ENCODE results near the gene GPR183.

GPR183 gene, protein sequence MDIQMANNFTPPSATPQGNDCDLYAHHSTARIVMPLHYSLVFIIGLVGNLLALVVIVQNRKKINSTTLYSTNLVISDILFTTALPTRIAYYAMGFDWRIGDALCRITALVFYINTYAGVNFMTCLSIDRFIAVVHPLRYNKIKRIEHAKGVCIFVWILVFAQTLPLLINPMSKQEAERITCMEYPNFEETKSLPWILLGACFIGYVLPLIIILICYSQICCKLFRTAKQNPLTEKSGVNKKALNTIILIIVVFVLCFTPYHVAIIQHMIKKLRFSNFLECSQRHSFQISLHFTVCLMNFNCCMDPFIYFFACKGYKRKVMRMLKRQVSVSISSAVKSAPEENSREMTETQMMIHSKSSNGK

DNA sequence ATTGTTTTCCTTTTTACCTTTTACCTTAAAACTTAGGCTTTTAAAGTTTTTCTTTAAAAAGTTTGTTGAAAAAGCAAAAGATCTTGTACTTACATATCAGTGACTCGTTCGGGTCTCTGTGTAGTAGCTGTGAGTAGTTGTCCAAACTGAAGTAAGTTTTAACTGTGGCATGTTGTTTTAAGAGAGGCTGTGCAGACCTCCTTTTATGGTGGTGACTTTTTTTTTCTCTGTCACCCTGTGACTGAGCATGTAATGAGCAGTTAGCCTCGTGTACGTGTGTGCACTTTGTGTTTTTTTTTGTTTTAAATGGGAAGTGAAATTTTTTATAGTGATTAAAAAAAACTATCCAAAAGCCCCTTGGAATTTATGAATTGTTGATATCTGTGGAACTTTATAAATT lies at the start of gene GPR183:
TSS of gene GPR183 (minus strand) at position 153 of the 400 bp plus-strand sequence. CDS start 11,254 bp downstream, outside the sequence.
- no peak for DNase-seq

DNA sequence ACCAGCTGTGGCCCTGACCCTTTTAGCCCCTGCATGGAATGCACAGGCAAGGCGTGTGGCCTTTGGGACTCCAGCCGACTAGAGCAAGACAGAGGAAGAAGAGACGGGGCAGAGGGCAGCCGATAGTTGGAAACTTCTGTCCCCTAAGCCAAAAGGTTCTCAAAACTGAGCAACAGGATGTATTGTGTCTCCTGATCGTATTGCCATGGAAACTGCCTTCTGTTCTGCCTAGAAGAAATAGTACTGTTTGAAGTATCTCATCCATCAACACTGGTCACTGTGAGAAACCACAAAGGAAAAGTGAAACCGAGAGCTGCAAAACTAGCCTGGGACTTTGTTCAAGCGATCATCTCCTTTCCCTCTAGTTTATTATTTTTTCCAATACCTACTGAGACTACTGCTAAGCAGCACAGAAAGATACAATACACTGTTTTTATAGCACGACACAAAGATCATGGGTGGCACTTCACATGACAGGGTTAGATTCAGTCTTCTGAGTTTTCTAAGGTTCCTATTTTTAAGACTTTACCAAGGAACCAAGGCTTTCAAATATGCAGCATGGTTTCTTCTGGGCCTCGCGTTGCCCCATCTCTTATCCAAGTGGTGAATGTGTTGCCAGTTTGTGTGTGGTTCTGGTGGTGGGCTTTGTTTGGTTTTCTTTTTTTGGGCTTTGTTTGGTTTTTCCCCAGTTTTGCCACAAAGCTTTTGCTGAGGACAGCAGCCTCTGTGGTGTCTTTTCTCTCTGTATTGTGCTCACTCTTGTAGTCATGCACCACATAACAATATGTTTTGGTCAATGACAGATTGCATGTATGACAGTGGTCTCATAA lies 49.3 kb upstream of the GPR183 start:
- no peak for DNase-seq

DNA sequence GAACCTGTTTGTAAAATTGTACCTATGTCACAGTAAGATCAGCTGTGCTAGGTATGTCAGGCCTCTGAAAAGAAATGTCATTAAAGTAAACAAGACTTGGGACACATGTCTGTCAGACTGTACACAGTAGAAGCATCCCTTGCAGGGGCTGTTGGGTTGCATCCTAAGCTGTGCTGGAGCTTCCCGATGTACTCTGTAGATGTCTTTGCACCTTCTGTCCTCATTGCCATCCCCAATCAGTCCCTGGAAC lies 48.7 kb upstream of the GPR183 start:
- no peak for DNase-seq

DNA sequence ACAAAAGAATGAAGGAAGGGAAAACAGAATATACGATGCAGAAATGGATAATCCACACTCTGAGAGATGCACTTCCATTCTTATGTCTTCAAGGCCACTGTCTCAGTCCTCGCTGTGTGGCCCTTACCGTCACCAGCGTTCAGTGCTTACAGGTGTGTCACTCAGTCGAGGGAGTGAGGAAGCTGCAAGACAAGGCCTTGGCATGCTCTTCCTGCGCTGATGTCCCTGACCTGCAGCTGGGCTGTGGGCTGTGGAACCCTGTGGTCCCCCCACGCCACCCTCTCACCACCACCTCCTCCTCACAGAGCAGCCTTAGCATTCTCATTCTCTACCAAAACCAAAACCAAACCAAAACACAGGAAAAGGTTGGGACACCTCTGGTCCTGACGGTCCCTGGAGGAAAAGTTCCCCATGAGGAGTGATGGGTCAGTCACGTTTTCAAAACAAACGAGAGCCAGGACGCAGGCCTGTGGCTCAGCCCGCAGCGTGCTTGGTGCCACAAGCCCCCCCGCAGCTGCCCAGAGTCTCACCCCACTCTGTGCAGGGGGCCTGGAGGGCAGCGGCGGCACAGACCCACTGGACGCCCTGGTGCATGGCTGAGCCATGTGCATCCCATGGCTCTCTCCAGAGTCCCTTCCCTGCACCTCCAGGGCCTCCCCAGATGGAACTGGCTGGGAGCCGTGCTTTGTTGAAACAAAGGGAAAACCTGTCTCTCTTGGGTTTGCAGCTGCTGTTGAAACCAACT lies 48.2 kb upstream of the GPR183 start:
- DNase-seq, result no peak

DNA sequence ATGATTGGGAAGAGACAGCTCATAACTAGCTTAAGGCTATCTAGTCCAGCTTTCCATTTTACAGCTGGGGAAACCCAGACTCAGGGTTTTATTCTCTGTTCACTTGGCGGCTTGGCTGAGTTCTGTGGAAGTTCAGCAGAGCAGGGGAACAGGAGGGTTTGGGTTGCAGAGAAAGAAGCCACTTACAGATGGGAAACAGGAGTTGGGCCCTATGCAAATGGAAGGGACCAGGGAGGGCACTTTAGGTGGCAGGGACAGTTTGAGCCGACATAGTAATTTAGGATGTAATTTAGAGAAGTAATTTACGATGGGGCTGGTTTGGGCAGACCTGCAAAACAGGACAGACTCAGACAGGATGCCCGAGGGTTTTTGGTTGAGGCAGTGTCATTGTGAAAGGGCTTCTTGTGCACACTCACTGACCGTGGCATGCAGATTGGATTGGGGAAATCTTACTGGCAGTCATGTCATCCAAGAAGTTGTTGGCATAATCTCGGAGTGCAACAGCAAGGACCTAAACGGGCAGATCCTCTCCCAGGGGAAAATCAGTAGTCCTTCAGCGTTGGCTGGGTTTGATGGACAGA lies 47.3 kb upstream of the GPR183 start:
- DNase-seq, result no peak

DNA sequence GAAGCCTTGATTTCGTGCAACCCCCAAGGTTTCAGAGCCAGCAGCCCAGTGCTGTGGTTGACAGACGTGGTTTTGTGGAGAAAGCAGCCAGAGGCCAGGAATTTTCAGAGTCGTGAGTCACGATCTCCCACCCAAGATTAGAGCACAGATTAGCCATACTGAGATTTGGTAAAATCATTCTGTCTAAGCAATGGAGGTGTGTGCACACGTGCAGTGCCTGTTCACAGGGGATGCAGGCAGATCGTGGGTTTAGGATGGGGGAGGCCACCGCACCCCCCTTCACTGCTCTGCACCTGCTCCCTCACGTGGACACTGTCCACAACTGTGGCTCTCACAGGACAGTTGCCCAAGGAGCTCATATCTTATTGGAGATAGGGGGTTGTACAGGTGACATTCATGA lies 46.6 kb upstream of the GPR183 start:
- DNase-seq, result no peak

DNA sequence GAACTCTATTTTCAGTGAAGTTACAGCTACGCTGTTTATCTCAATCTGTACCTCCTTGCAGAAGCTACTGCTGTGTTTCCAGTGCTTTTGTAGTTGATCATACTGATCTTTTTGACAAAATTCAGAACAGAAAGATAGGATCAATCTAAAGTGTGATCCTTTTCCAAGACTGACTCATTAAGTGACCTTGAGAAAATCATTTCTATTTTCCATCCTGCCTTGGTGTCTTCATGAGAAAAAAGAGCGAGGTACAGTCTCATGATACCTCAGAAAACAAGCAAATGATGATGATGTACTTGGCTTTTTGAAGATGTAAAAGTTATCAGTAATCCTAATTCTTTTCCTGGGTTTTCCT lies 46.0 kb upstream of the GPR183 start:
- DNase-seq, result no peak

DNA sequence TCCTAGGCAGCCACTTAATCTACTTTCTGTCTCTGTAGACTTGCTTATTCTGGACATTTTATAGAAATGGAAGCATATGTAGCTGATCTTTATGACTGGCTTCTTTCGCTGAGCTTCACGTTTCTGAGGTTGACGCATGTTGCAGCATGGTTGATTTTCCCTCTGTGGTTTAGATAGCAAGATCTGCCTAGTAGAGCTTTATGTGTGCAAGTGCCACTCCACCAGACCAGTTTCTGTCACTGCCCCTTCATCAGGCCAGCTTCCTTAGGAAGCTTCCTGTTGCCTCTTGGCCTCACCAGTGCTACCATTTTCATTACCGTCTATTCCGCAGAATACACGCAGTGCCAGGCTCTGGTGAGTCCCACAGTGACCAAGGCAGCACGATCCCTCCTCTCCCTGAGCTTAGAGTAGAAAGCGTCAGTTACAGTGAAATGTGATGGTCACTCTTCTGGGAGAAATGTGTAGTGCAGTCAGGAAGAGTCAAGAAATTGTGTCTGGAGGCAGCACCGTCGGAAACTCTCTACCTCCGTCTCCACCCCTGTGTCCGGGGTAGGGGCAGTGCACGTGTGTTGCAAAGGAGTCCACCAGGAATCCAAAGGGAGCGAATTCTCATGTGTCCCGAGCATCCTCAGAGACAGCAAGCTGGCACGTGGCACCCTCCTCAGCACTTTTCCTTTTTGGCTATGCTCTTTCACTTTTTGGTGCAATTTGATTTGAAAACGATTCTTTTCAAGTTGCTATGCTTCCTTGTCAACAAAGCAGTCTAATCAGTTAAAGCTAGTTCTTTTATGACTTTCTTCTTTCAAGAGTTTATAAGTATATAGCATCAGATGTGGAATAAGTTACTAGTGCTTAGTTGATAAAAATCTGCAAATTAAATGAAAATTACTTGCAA lies 45.4 kb upstream of the GPR183 start:
- no peak for DNase-seq

DNA sequence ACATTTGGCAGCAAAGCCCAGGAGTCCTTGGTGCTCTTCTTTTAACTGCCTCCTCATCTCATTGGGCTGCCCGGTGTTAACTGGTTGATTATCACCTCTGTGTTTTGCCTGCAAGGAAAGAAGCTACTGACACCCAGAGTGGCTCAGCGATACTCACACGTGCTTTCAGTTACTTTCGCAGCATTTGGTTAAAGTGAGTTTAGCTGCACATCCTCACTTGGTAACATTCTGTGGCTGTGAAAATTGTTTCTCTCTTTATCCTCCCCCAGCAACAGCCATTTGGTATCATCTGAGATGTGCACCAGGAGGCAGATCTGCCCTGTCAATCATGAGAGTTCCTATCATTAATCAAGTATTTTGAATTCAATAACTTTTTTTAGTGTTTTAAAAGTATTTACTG lies 44.6 kb upstream of the GPR183 start:
- no peak for DNase-seq

DNA sequence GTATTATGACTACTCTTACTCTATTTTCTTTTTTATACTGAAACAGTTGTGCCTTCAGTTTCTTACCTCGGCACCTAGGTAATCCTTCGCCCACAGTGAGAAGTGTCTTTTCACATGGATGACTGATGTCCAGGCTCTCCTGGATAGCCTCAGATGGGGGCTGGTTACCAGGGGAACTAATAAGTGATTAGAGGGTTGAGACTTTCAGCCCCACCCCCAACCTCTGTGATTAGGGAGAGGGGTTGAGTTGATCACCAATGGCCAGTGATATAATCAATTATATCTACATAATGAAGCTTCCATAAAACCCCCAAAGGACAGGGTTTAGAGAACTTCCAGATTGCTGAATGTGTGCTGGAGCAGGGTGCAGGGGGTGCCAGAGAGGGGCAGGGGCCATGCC lies 43.0 kb upstream of the GPR183 start:
- peak; percentile 34 for DNase-seq

DNA sequence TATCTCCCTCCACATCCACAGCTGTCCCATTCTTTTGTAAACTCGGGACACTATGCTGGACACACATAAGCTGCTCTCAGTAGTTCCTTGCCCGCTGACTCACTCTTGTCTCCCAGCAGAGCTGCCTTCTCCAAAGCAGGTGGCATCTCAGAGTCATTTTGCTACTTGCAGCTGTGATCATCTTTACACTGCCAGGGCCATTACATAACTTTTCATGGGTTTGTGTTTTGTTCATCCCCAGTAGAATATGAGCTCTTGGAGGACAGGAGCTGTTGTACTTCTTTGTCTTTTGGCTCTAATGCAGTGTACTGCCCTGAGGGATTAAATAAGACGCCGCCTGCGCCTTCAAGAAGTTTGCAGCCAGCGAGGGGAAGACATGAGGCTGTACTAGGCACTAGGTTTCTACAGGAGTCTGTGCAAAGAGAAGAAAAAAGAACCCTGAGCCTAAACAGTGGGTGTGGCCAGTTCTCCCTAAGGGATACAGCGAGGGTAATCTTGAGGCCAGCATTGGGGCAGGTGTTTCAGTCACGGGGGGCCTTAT lies 40.8 kb upstream of the GPR183 start:
- DNase-seq, result no peak

DNA sequence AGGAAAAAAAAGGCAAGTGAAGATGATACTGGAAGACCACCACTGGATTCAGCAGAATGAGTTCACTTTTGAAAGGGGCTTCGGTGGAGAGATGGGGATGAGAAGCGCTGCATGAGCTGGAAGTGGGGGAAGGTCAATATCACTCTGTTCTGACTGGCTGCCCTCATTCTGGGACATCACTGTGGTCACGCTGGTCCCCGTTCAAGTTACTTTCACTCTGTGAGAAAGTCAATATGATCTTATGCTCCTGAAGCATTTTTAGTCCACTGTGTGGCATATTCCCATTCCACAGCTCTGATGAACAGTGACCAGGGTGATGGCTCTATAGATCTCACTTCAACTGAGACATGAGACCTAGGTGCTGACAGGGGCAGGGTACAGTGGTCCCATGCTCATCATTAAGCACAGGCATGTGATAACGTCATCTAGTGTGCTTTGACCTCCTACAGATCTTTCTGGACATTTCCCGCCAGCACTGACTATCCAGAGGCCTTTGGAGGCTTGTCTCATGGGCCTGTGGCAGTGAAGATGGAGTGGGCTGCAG lies 40.2 kb upstream of the GPR183 start:
- no peak for DNase-seq

DNA sequence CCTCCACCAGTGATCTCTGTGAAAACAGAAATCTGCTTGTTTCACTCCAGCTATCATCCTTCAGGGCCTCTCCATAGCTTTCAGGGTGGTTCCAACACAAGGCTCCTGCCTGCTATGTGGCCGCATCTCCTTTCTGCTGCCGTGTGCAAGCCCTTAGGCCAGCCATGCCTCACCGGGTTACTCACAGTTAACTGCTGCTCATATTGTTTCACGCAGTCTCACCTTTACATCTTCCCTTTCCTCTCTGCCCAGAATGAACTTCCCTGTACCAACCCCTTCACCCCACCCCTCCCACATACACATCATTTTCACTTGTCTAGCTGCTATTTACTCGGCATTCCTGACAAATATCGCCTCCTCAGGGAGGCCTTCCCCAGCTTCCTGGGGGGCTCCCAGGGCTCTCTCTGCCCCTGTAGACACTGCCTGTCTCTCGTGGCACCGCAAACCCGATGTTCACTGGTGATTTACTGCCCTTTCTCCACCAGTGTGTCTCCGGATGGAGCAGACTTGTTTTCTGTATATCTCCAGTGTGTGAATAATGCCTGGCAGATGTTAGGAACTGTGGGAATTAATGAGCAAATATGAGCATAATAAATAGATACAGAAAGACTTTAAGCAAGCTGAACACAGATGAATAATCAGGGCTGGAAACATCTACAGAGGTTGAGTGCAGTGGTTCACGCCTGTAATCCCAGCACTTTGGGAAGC lies 39.3 kb upstream of the GPR183 start:
- DNase-seq, result no peak

DNA sequence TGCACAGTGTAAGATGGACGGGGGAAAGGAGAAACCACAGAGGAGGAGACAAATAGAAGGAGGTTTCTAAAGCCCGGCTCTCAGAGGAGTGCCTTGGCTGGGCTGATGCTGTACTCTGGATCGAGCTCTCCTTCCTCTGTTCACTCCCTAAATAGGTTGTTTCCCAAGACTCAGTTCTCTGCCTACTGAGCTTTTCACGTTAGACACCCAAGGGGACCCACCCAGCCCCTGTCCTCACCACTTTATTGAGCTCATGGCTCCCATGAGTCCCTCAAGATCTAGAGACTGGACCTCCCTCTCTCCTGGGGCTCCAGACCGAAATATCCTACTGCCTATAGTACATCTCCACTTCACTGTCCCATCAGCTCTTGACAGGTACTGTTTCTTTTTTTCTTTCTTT lies 38.1 kb upstream of the GPR183 start:
- DNase-seq, result no peak

DNA sequence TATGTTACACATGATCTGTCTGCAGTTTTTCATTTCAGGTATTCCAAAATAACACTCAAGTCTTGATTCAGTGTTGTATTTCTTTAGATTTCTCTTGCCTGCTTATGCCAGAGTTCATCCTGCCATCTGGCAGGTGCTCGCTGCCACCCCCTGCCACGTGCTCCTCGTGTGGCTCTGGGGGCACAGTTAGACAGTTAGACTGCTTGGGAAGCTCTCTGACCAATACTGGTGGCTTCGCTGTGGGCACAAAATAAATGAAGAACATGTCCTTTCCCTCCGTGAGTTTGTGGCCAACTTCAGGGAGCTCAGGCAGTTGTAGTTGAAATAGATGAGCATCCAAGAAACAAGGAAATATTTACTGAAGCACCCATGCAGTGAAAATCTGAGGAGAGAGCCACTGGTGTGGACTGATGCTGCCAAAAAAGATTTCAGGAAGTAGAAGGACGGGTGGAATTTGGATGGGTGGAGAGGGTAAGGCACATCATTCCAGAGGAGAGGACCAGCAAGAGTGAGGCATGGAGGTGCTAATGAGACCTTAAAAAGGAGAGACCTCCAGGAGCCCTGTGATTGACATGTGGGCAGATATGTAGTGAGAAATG lies 37.5 kb upstream of the GPR183 start:
- DNase-seq, result no peak

DNA sequence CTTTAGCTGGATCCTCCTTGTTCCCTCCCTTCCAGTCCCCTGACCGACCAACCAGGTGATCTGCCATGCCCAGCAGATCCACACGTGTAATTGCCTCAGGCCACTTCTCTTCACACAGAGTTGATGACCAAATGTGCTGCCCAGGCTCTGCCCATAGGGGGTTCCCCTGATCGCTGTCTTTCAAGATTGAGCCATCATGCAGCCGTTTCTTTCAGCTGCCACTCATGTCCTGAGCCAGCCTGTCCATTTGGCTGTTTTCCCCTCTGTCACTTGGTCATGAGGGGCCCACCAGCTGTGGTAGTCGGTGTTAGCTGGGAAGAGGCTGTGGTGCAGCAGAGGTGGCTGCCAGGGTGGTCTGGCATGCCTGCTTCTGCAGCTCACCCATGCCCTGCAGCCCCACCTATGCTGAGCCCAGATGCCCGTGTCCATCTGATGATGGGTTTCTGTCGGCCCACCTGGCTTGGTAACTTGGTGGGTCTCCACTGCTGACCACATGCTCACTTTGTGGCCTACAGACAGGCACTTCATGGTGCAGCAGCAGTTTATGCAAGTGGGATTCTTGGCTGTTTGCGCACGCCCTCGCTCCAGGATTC lies 35.6 kb upstream of the GPR183 start:
- DNase-seq, result no peak

DNA sequence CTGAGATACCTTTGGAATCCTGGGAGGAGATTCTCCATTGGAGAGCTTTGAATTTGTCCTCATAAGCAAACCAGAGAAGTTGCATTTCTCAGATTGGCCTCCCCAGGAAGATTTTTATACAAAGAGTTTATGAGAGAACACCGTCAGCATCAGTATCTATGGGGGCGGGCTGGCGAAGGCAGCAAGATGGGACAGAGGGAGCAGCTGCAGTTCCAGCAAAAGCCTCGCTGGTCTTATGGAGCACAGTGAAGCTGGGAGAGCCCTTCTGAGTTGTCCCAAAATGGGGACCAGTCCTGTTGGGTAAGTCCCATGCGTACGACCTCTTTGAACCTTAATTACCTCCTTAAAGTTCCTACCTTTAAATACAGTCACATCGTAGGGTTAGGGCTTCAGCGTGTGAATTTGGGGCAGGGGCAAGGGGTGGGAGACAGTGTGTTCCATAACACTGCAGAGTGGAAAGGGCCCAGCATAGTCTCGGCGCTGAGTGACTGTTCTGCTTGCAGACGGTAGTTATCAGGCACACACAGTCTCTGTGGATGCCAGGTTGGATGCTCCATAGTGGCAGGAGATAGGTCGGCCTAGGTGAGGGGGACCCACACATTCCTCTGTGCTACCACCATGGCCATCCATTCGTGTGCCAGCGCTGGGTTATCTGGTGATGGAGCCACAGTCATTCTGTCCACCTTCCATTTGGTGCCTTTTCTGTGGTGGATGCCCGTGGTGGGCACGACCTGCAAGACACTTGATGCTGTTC lies 34.9 kb upstream of the GPR183 start:
- DNase-seq, result no peak

DNA sequence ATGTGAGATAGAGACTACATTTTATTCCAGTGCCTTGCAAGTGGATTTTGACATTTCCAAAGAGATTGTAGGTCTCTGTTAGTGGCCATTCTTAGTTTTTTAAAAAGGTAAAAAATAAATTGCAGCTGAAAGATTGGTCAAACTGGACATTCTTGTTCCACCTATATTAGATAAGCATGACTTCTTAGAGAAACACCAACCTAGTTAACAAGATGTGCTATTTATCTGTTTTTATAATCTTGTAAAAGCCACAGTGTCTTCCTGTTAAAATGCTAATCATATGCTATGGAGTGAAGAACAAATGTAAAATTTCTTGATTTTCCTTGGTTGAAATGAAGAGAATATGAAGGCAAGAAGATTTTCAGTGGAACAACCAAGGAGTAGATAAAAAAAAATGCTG lies 33.4 kb upstream of the GPR183 start:
- DNase-seq, result no peak

DNA sequence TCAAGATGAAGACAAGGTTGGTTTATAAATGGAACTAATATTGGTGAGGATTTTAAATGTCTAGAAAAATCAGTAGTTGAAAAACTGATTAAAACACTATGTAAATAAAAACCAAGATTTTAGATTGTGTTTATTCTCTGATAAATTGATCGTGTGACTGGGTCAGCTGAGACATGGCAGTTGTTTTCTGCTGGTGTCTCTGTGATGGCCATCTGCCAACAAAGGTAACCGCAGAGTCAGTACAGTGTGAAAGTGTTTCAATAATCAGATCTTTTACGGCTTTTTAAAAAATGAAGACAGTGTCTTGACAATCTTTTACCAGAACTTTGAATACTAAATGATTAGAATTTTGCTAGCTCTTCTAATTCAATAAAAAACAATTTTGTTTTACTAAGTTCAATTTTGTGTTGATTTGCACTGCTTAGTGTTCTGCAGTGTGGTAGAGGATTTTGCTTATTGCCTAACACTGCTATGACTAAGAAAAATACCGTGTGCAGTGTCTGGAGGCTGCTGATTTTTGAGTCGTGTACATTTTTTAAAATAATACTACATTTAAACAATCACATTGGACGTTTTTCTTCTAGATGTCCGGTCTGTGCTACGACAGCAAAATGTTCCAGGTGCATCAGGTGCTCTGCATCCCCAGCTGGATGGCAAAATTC lies 32.7 kb upstream of the GPR183 start:
- no peak for DNase-seq

Measured in NCI-H82 (cell line).